IPS-18a (cell line): ENCODE results near the gene SSR3.

Experiments
- H3K27ac ChIP-seq: one replicate; pipeline ENCODE4 v1.5.1; 2013; ENCODE audit warnings: low read length
- H3K27me3 ChIP-seq: one replicate; pipeline ENCODE4 v1.6.1; 2013; ENCODE audit warnings: mild to moderate bottlenecking, low read length; ENCODE audit not compliant: control insufficient read depth, insufficient read depth
- H3K36me3 ChIP-seq: one replicate; pipeline ENCODE4 v1.6.1; 2013; ENCODE audit warnings: low read depth, low read length; ENCODE audit not compliant: control insufficient read depth
- H3K4me1 ChIP-seq: one replicate; pipeline ENCODE4 v1.6.1; 2013; ENCODE audit warnings: low read depth, low read length; ENCODE audit not compliant: control insufficient read depth
- H3K4me3 ChIP-seq: one replicate; pipeline ENCODE4 v1.5.1; 2013; ENCODE audit warnings: low read length
- H3K9ac ChIP-seq: one replicate; pipeline ENCODE4 v1.6.1; 2013; ENCODE audit warnings: mild to moderate bottlenecking, low read length, moderate library complexity
- H3K9me3 ChIP-seq: one replicate; pipeline ENCODE4 v1.6.1; 2013; ENCODE audit warnings: low read depth, low read length; ENCODE audit not compliant: control insufficient read depth

SSR3 gene

DNA sequence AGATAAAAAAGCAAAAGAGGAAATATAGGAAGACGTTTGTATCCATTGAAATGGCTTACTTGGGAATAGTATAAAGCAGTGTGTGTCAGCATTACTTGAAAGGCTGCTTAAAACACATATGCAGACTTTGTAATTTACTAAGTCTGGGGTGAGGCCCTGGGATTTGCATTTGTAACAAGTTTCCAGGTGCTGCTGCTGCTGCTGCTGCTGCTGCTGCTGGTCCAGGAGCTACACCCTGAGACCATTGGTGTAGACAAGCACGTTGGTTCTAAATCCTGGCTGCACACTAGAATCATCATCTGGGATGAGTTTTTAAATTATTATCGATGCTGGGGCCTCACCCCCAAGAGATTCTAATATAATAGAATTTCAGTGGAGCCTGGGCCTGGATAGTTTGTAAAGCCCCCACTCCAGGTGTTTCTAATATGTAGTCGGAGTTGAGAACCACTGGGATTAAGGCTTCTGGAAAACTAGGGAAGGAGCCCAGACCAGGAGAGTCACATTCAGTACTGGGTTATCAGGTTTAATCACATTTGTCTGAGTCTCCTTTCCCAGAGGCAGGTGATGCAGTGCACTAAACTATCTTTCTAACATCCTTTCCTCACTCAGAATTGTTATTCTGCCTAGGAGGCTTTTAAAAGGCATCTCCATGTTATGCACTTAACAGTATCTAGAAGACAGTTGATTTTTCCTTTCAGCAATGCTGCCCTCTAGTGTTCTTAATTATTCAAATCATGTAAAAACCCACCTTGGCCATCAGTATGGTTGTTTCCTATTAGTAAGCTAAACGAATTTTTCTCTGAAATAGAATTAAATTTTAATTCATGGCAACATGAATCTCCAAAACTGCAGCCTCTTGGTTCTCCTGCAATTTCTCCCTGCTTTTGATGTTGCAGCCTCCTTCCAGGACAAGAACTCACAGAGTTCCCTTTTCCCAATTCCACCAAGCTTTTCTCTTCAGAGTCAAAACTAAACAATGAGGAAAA lies 45.4 kb downstream of the SSR3 start:
- H3K27ac ChIP-seq, result no peak overlapping the region
- no peaks in the 10 kb centered on the region for H3K27me3 ChIP-seq
- H3K9ac ChIP-seq, result no peak overlapping the region
- H3K9me3 ChIP-seq, result no peaks in the 10 kb centered on the region
- no peaks in the 10 kb centered on the region for H3K36me3 ChIP-seq
- no peak overlapping the region for H3K4me3 ChIP-seq
- H3K4me1 ChIP-seq, result no peaks in the 10 kb centered on the region

DNA sequence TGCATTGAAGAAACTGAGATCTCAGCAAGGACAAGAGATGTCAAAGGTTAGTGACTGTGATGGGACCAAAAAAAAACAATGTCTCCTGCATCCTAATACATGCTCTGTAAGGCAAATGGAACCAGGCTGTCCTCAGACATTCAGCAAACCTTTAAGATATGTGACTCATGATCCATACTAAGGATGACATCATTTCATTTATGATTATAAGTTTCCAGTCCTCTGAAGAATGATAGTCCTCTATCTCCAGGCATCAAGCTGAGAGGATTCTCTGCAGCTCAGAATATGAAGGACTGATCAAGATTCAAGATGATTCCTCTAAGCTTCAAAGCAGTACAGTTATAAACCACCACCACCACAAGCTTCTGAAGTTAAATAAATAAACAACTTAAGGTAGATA lies 47.6 kb downstream of the SSR3 start:
- no peaks in the 10 kb centered on the region for H3K9me3 ChIP-seq
- no peak overlapping the region for H3K27ac ChIP-seq
- H3K27me3 ChIP-seq, result no peaks in the 10 kb centered on the region
- no peak overlapping the region for H3K9ac ChIP-seq
- no peaks in the 10 kb centered on the region for H3K4me1 ChIP-seq
- H3K4me3 ChIP-seq, result no peak overlapping the region
- H3K36me3 ChIP-seq, result no peaks in the 10 kb centered on the region

DNA sequence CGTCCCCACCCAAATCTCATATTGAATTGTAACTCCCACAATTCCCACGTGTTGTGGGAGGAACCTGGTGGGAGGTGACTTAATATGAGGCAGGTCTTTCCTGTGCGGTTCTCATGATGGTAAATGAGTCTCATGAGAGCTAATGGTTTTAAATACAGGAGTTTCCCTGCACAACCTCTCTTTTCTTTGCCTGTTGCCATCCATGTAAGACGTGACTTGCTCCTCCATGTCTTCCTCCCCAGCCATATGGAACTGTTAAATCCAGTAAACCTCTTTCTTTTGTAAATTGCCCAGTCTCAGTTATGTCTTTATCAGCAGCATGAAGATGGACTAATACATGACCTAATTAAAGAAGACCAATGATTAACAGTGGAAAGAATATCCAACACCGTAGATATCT lies 56.6 kb downstream of the SSR3 start:
- Histone ChIP-seq H3K4me3 (no peak overlapping the region), H3K9ac (no peak overlapping the region), H3K4me1 (no peaks in the 10 kb centered on the region), H3K27ac (no peak overlapping the region), H3K36me3 (no peaks in the 10 kb centered on the region), H3K9me3 (no peaks in the 10 kb centered on the region), H3K27me3 (no peaks in the 10 kb centered on the region)

DNA sequence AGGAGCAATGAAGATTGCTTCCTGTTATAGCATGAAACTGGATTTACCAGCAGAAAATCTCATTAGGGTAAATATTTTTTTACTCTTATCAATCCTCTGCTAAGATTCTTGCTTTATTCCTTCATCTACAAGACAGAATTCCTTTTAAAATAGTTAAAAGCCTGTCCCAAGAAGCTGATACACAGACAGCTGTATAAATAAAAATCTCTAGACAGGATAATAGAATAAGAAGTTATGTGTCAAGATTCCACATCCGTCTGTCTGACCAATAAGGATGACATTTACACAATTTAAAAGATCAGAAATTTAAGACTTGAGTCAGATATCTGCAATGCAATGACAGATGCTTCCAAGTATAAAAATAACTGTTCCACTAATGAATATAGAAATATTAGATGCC lies 57.6 kb downstream of the SSR3 start:
- no peak overlapping the region for H3K27ac ChIP-seq
- H3K4me3 ChIP-seq, result no peak overlapping the region
- H3K9me3 ChIP-seq, result no peaks in the 10 kb centered on the region
- H3K4me1 ChIP-seq, result no peaks in the 10 kb centered on the region
- no peaks in the 10 kb centered on the region for H3K27me3 ChIP-seq
- H3K9ac ChIP-seq, result no peak overlapping the region
- H3K36me3 ChIP-seq, result no peaks in the 10 kb centered on the region

DNA sequence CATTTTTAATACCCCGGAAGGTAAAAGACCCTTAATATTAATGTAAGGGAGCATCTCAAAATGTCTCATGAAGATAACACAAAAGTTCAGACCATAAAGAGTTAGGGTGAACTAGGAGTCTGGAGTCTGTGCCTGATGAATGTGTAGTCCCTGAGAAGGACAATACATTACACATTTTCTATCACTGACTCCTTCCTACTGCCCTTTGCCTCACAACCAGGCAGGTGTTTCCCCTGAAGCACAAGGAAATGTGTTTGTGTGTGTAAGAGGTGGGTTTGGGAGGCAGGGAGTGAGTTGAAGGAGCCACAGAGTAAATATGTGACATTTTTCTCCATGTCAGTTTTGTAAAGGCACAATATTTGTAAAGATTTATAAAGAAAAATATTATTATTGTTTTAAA lies 59.1 kb downstream of the SSR3 start:
- no peaks in the 10 kb centered on the region for H3K27me3 ChIP-seq
- no peak overlapping the region for H3K4me3 ChIP-seq
- no peaks in the 10 kb centered on the region for H3K4me1 ChIP-seq
- H3K27ac ChIP-seq, result no peak overlapping the region
- H3K9me3 ChIP-seq, result no peaks in the 10 kb centered on the region
- no peaks in the 10 kb centered on the region for H3K36me3 ChIP-seq
- H3K9ac ChIP-seq, result no peak overlapping the region

DNA sequence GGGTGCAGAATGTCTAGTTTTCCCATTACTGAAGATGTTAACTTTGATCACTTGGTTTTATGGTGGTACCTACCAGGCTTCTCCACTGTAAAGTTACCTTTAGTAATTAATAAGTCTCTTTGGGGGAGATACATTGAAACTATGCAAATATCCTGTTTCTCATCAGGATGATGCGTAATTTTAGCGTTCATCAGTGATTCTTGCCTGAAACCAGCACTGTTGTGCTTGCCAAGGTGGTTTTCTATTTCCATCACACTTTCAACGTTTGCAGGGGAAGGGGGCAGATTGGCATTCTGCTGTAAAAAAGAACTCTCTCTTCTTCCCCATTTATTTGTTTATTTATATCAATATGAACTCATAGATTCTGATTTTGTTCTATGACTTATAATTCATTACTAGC lies 61.0 kb downstream of the SSR3 start:
- H3K4me3 ChIP-seq, result no peak overlapping the region
- H3K9ac ChIP-seq, result no peak overlapping the region
- no peak overlapping the region for H3K27ac ChIP-seq
- no peaks in the 10 kb centered on the region for H3K36me3 ChIP-seq
- H3K9me3 ChIP-seq, result no peaks in the 10 kb centered on the region
- H3K4me1 ChIP-seq, result no peaks in the 10 kb centered on the region
- no peaks in the 10 kb centered on the region for H3K27me3 ChIP-seq

DNA sequence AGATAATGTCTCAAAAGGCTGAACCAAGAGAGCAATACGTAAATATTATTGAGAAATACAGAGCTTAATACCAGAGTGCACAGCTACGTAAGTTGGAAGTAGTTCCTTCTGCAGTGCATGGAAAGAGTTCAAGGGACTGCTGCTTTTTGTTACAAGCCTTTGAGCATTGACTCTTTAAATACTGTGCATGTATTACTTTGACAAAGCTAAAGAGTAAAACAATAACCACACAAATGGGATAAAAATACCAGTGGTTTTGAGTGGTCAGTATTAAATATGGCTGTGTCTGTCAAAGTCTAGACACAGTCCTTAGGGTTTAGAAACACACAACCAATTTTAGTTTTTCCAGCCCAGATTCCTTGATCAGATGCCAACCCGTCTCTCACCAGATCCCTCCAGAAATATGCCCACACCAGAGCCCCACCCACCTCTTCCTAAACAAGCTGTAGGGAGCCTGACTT lies 62.1 kb downstream of the SSR3 start:
- no peaks in the 10 kb centered on the region for H3K4me1 ChIP-seq
- no peaks in the 10 kb centered on the region for H3K36me3 ChIP-seq
- no peaks in the 10 kb centered on the region for H3K9me3 ChIP-seq
- no peak overlapping the region for H3K27ac ChIP-seq
- no peak overlapping the region for H3K9ac ChIP-seq
- H3K4me3 ChIP-seq, result no peak overlapping the region
- H3K27me3 ChIP-seq, result no peaks in the 10 kb centered on the region

DNA sequence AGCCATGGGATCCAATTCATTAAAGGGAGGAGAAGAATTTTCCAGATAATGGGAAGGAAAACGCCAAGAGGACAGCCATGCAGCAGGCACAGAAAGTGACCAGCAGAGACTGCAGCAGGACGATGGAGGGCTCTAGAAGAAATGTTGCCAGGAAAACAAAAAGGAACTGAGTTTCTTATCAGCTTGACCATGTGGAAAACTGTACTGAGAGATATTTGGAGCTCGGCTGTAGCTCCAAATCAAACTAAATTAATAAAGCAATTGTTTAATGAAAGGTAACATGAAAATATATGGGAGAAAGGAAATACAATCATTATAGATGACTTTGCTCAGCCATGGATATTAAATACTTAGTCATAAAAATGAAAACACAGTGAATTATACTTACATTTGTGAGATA lies 63.7 kb downstream of the SSR3 start:
- H3K27me3 ChIP-seq, result no peaks in the 10 kb centered on the region
- no peak overlapping the region for H3K27ac ChIP-seq
- H3K36me3 ChIP-seq, result no peaks in the 10 kb centered on the region
- H3K9ac ChIP-seq, result no peak overlapping the region
- H3K4me3 ChIP-seq, result no peak overlapping the region
- H3K4me1 ChIP-seq, result no peaks in the 10 kb centered on the region
- H3K9me3 ChIP-seq, result no peaks in the 10 kb centered on the region
